CD4-positive, alpha-beta memory T cell (primary cell): ENCODE results near the gene TENM3. TPM values are rescaled to one million over a fixed set of nuclear protein-coding genes. Genes with fewer than 3 reads are reported as not detected.

Experiments
- CTCF ChIA-PET: fragments of 350-600 bp; sonication (Branson Sonifier 250); formaldehyde crosslinking; loops from one replicate; lab custom pipeline; 2021; ENCODE audit warnings: inconsistent platforms; ENCODE audit not compliant: partially characterized antibody; lab: Charles Lee
- POLR2A ChIA-PET: fragments of 350-600 bp; sonication (Branson Sonifier 250); formaldehyde crosslinking; loops from one replicate; lab custom pipeline; 2021; ENCODE audit not compliant: partially characterized antibody; lab: Charles Lee
- DNase-seq, 5 donors: peaks; one replicate each; pipeline versions ENCODE4 v3.0.0 to v3.0.0-alpha.2; 2020 to 2022; ENCODE audit warnings: mixed read lengths in 1 of 5
- H3K27ac ChIP-seq: one replicate; pipeline ENCODE4 v1.7.0; 2013; ENCODE audit warnings: low read depth, low read length
- H3K27me3 ChIP-seq: 2 replicates; pipeline ENCODE4 v1.7.0; 2013; ENCODE audit warnings: mild to moderate bottlenecking, low read length, moderate library complexity; ENCODE audit not compliant: insufficient read depth
- H3K36me3 ChIP-seq: 2 replicates; pipeline ENCODE4 v1.7.0; 2013; ENCODE audit warnings: mild to moderate bottlenecking, low read length, moderate library complexity; ENCODE audit not compliant: insufficient read depth
- H3K4me1 ChIP-seq: 2 replicates; pipeline ENCODE4 v1.7.0; 2013; ENCODE audit warnings: mild to moderate bottlenecking, low read length, moderate library complexity; ENCODE audit not compliant: insufficient read depth
- H3K4me3 ChIP-seq, 2 donors: one replicate each; pipeline ENCODE4 v1.7.0; 2013; ENCODE audit warnings: low read length in 2 of 2, mild to moderate bottlenecking in 1 of 2
- H3K9me3 ChIP-seq, 2 donors: one replicate each; pipeline ENCODE4 v1.7.0; 2013; ENCODE audit warnings: low read length in 2 of 2, control low read depth in 1 of 2; ENCODE audit not compliant: control insufficient read depth in 1 of 2
- H3K27ac Mint-ChIP-seq, 7 donors: one replicate each; pipeline ENCODE4 v1.8.0; 2020 to 2021; ENCODE audit warnings: mixed read lengths in 7 of 7, mild to moderate bottlenecking in 6 of 7, inconsistent platforms in 3 of 7, moderate library complexity in 3 of 7
- H3K27me3 Mint-ChIP-seq, 2 donors: one replicate each; pipeline ENCODE4 v1.8.0; 2020 to 2021; ENCODE audit warnings: mixed read lengths in 2 of 2
- H3K36me3 Mint-ChIP-seq, 2 donors: one replicate each; pipeline ENCODE4 v1.8.0; 2020 to 2021; ENCODE audit warnings: mixed read lengths in 2 of 2, inconsistent platforms in 1 of 2, mild to moderate bottlenecking in 1 of 2
- H3K4me1 Mint-ChIP-seq, 4 donors: one replicate each; pipeline ENCODE4 v1.8.0; 2020 to 2021; ENCODE audit warnings: mixed read lengths in 4 of 4, mild to moderate bottlenecking in 1 of 4
- H3K4me3 Mint-ChIP-seq, 8 donors: one replicate each; pipeline ENCODE4 v1.8.0; 2020 to 2021; ENCODE audit warnings: mixed read lengths in 8 of 8, mild to moderate bottlenecking in 7 of 8, moderate library complexity in 6 of 8, inconsistent platforms in 3 of 8
- H3K9me3 Mint-ChIP-seq, 8 donors: one replicate each; pipeline ENCODE4 v1.8.0; 2020 to 2021; ENCODE audit warnings: mixed read lengths in 8 of 8, mild to moderate bottlenecking in 5 of 8, inconsistent platforms in 3 of 8, moderate library complexity in 1 of 8
- intact Hi-C: fragments of 100-400 bp; cut with micrococcal nuclease; formaldehyde crosslinking; loops from one replicate; pipeline ENCODE4 v1.15.1; 2023
- polyA plus RNA-seq, 2 donors: library from polyadenylated mRNA; unstranded; fragments of 300-500 nt; fragmentation: Illumina TruSeq; gene quantifications; one replicate each; pipeline ENCODE4 v1.2.3, GENCODE V29; 2021
- total RNA-seq, 2 experiments: library from RNA; stranded (reverse); gene quantifications; one replicate each; pipeline ENCODE4 v1.2.3, GENCODE V29; 2021

Gene TENM3
- total and polyA plus RNA-seq, 4 experiments from 2014 or later, result not detected

GRCh38 chr4:182206266-182206665 is 36.9 kb upstream of the TENM3 start:
- Histone ChIP-seq H3K4me1 (no peaks in the 10 kb centered on the region), H3K27me3 (no peaks in the 10 kb centered on the region), H3K27ac (no peak overlapping the region), H3K36me3 (no peaks in the 10 kb centered on the region), H3K9me3 (no peaks in the 10 kb centered on the region), H3K4me3 (no peak overlapping the region)
- ChIA-PET CTCF (no interaction called here), POLR2A (no interaction called here)
- peaks cover 0 to under 1% (median 0%) of the 10 kb centered on the region in 4 donors for H3K4me1 Mint-ChIP-seq
- DNase-seq, result no peak
- peaks cover 0 to 9% (median 4%) of the 10 kb centered on the region in 8 donors for H3K9me3 Mint-ChIP-seq
- intact Hi-C loops, result no loop called here
- H3K4me3 Mint-ChIP-seq, result no peak overlapping the region
- no peak overlapping the region for H3K27ac Mint-ChIP-seq
- no peaks in the 10 kb centered on the region for H3K36me3 Mint-ChIP-seq
- H3K27me3 Mint-ChIP-seq, result peaks cover 0 to 2% of the 10 kb centered on the region in 2 donors

GRCh38 chr4:182206916-182207315 is 36.3 kb upstream of the TENM3 start:
- DNase-seq, result no peak
- Mint-ChIP-seq H3K27me3 (peaks cover 0 to 2% of the 10 kb centered on the region in 2 donors), H3K4me1 (no peaks in the 10 kb centered on the region), H3K27ac (no peak overlapping the region), H3K36me3 (no peaks in the 10 kb centered on the region), H3K9me3 (peaks cover 0 to 9% (median 2%) of the 10 kb centered on the region in 8 donors), H3K4me3 (no peak overlapping the region)
- Histone ChIP-seq H3K4me1 (no peaks in the 10 kb centered on the region), H3K36me3 (no peaks in the 10 kb centered on the region), H3K9me3 (no peaks in the 10 kb centered on the region), H3K4me3 (no peak overlapping the region), H3K27ac (no peak overlapping the region), H3K27me3 (no peaks in the 10 kb centered on the region)
- CTCF ChIA-PET, result no interaction called here
- POLR2A ChIA-PET, result no interaction called here
- intact Hi-C loops, result no loop called here

- no peak overlapping the region for H3K27ac ChIP-seq
- ChIA-PET CTCF (no interaction called here), POLR2A (no interaction called here)
- intact Hi-C loops, result no loop called here
- H3K4me1 Mint-ChIP-seq, result no peaks in the 10 kb centered on the region
- no peaks in the 10 kb centered on the region for H3K27me3 ChIP-seq
- H3K4me1 ChIP-seq, result no peaks in the 10 kb centered on the region
- DNase-seq, result no peak
- peaks cover 0 to 9% (median 2%) of the 10 kb centered on the region in 8 donors for H3K9me3 Mint-ChIP-seq
- H3K36me3 ChIP-seq, result no peaks in the 10 kb centered on the region
- H3K4me3 Mint-ChIP-seq, result no peak overlapping the region
- H3K27ac Mint-ChIP-seq, result no peak overlapping the region
- no peak overlapping the region for H3K4me3 ChIP-seq
- H3K36me3 Mint-ChIP-seq, result no peaks in the 10 kb centered on the region
- no peaks in the 10 kb centered on the region for H3K9me3 ChIP-seq
- H3K27me3 Mint-ChIP-seq, result peaks cover 0 to 2% of the 10 kb centered on the region in 2 donors
Measured at GRCh38 chr4:182207830-182208396, 35.3 kb upstream of the TENM3 start.

GRCh38 chr4:182208526-182209050 is 34.6 kb upstream of the TENM3 start:
- DNase-seq, result no peak
- POLR2A ChIA-PET, result no interaction called here
- Histone ChIP-seq H3K4me3 (no peak overlapping the region), H3K27ac (no peak overlapping the region), H3K4me1 (no peaks in the 10 kb centered on the region), H3K9me3 (no peaks in the 10 kb centered on the region), H3K27me3 (no peaks in the 10 kb centered on the region), H3K36me3 (no peaks in the 10 kb centered on the region)
- H3K27me3 Mint-ChIP-seq, result peaks cover 0 to 2% of the 10 kb centered on the region in 2 donors
- no peak overlapping the region for H3K4me3 Mint-ChIP-seq
- CTCF ChIA-PET, result no interaction called here
- no peaks in the 10 kb centered on the region for H3K4me1 Mint-ChIP-seq
- intact Hi-C loops, result no loop called here
- peaks cover 0 to 9% (median 2%) of the 10 kb centered on the region in 8 donors for H3K9me3 Mint-ChIP-seq
- H3K27ac Mint-ChIP-seq, result no peak overlapping the region
- H3K36me3 Mint-ChIP-seq, result no peaks in the 10 kb centered on the region

- H3K27ac ChIP-seq, result no peak overlapping the region
- no peaks in the 10 kb centered on the region for H3K27me3 ChIP-seq
- no peaks in the 10 kb centered on the region for H3K27me3 Mint-ChIP-seq
- H3K36me3 ChIP-seq, result no peaks in the 10 kb centered on the region
- peaks cover 0 to 5% (median 0%) of the 10 kb centered on the region in 8 donors for H3K9me3 Mint-ChIP-seq
- no peak for DNase-seq
- H3K4me3 ChIP-seq, result no peak overlapping the region
- H3K36me3 Mint-ChIP-seq, result no peaks in the 10 kb centered on the region
- H3K4me1 ChIP-seq, result no peaks in the 10 kb centered on the region
- H3K4me1 Mint-ChIP-seq, result no peaks in the 10 kb centered on the region
- intact Hi-C loops, result no loop called here
- POLR2A ChIA-PET, result no interaction called here
- no peaks in the 10 kb centered on the region for H3K9me3 ChIP-seq
- no peak overlapping the region for H3K27ac Mint-ChIP-seq
- CTCF ChIA-PET, result no interaction called here
- no peak overlapping the region for H3K4me3 Mint-ChIP-seq
Measured at GRCh38 chr4:182212211-182212761, 30.9 kb upstream of the TENM3 start.

- Histone ChIP-seq H3K27ac (no peak overlapping the region), H3K9me3 (no peaks in the 10 kb centered on the region), H3K4me1 (no peaks in the 10 kb centered on the region), H3K4me3 (no peak overlapping the region), H3K36me3 (no peaks in the 10 kb centered on the region), H3K27me3 (no peaks in the 10 kb centered on the region)
- Mint-ChIP-seq H3K27ac (no peak overlapping the region), H3K9me3 (peaks cover 0 to 5% (median 0%) of the 10 kb centered on the region in 8 donors), H3K4me3 (no peak overlapping the region), H3K27me3 (no peaks in the 10 kb centered on the region), H3K36me3 (no peaks in the 10 kb centered on the region), H3K4me1 (no peaks in the 10 kb centered on the region)
- ChIA-PET POLR2A (no interaction called here), CTCF (no interaction called here)
- intact Hi-C loops, result no loop called here
- no peak for DNase-seq
Measured at GRCh38 chr4:182213004-182213403, 30.2 kb upstream of the TENM3 start.

- Mint-ChIP-seq H3K4me1 (no peaks in the 10 kb centered on the region), H3K4me3 (no peak overlapping the region), H3K27ac (no peak overlapping the region), H3K36me3 (no peaks in the 10 kb centered on the region), H3K9me3 (no peaks in the 10 kb centered on the region), H3K27me3 (no peaks in the 10 kb centered on the region)
- ChIA-PET CTCF (no interaction called here), POLR2A (no interaction called here)
- H3K36me3 ChIP-seq, result no peaks in the 10 kb centered on the region
- H3K9me3 ChIP-seq, result no peaks in the 10 kb centered on the region
- no peaks in the 10 kb centered on the region for H3K27me3 ChIP-seq
- no peak overlapping the region for H3K4me3 ChIP-seq
- intact Hi-C loops, result no loop called here
- H3K27ac ChIP-seq, result no peak overlapping the region
- DNase-seq, result no peak
- no peaks in the 10 kb centered on the region for H3K4me1 ChIP-seq
Measured at GRCh38 chr4:182215148-182215547, 28.1 kb upstream of the TENM3 start.
